Tibial nerve (tissue), 4 donors: ENCODE measurements around the gene MRO.

Source experiments
- EP300 ChIP-seq, 2 donors: sonication (generic); formaldehyde crosslinking; IDR thresholded peaks; one replicate each; pipeline ENCODE4 v1.6.1; 2017; ENCODE audit warnings: antibody characterized with exemption in 2 of 2, mild to moderate bottlenecking in 1 of 2
- POLR2A ChIP-seq, 2 donors: fragments of 450-650 bp; IDR thresholded peaks; one replicate each; pipeline ENCODE4 v1.6.1; 2017; ENCODE audit warnings: antibody characterized with exemption in 2 of 2, mild to moderate bottlenecking in 2 of 2, moderate library complexity in 2 of 2
- TF ChIP-seq, protein P1 (sequence below), 5 experiments: fragments of 200-600 bp in 3 of 5; fragments of 450-650 bp in 2 of 5; sonication (generic) in 3 of 5; IDR thresholded peaks; one replicate each; pipeline ENCODE4 v1.5.1; 2016 to 2019; ENCODE audit warnings: antibody characterized with exemption in 5 of 5, mild to moderate bottlenecking in 3 of 5, moderate library complexity in 2 of 5

DNA sequence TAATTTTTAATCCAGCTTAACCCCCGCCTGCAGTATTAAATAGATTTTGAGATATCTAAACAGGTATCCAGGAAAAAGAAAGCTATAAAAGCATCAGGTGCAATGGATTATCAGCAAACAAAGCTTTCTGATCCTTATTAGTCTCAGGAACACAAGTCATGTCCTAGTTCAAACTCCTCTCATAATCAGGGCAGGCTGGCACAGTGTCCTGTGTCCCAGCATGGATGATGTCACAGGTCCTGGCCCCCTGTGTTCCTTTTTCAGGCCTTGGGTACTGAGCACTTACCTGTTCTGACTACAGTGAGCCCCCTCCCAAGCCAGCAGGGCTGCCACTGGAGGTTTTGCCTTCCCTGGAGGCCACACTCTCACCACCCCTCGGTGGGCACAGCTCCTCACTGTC lies 19.5 kb upstream of the MRO start:
- TF ChIP-seq, protein P1, sequence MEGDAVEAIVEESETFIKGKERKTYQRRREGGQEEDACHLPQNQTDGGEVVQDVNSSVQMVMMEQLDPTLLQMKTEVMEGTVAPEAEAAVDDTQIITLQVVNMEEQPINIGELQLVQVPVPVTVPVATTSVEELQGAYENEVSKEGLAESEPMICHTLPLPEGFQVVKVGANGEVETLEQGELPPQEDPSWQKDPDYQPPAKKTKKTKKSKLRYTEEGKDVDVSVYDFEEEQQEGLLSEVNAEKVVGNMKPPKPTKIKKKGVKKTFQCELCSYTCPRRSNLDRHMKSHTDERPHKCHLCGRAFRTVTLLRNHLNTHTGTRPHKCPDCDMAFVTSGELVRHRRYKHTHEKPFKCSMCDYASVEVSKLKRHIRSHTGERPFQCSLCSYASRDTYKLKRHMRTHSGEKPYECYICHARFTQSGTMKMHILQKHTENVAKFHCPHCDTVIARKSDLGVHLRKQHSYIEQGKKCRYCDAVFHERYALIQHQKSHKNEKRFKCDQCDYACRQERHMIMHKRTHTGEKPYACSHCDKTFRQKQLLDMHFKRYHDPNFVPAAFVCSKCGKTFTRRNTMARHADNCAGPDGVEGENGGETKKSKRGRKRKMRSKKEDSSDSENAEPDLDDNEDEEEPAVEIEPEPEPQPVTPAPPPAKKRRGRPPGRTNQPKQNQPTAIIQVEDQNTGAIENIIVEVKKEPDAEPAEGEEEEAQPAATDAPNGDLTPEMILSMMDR (IDR thresholded peaks at IDR 0.05) = no peak
- TF ChIP-seq POLR2A (IDR thresholded peaks at IDR 0.05) (no peak), EP300 (IDR thresholded peaks at IDR 0.05) (no peak)
